Thoracic aorta (tissue), 2 donors: Measurements from ENCODE around the gene AFDN. TPM values are rescaled to one million over a fixed set of nuclear protein-coding genes. Genes with fewer than 3 reads are reported as not detected.
"Not testable (repeated sequence)": the region's sequence is repeated elsewhere in the genome, so short reads cannot be mapped to it uniquely, and the experiment has no call there.

Experiments
- ATAC-seq: fragments of 150-250 bp; one replicate; pipeline ENCODE4 v1.8.0; 2017; ENCODE audit warnings: low read depth; ENCODE audit not compliant: insufficient number of reproducible peaks, low FRiP score
- DNase-seq: peaks from one replicate; pipeline ENCODE4 v3.0.0-alpha.2; 2020; ENCODE audit warnings: low spot score
- H3K27ac ChIP-seq, 2 donors: fragments of 200-600 bp; sonication (generic); 1 replicate in 1 of 2; 2 replicates in 1 of 2; pipeline ENCODE4 v1.5.1; 2016; ENCODE audit warnings: mild to moderate bottlenecking in 2 of 2, moderate library complexity in 2 of 2
- H3K27me3 ChIP-seq: fragments of 200-600 bp; sonication (generic); replicated peaks from 2 replicates; pipeline ENCODE4 v1.6.0; 2016; ENCODE audit warnings: mild to moderate bottlenecking; ENCODE audit not compliant: insufficient read depth
- H3K36me3 ChIP-seq: fragments of 200-600 bp; sonication (generic); one replicate; pipeline ENCODE4 v1.5.1; 2016
- H3K4me1 ChIP-seq, 2 donors: fragments of 200-600 bp; sonication (generic); 1 replicate in 1 of 2; 2 replicates in 1 of 2; pipeline versions ENCODE4 v1.5.1 to v1.6.0; 2016; ENCODE audit warnings: low read depth in 2 of 2, mild to moderate bottlenecking in 1 of 2; ENCODE audit not compliant: control insufficient read depth in 1 of 2
- H3K4me3 ChIP-seq: fragments of 200-600 bp; sonication (generic); 2 replicates; pipeline ENCODE4 v1.5.1; 2016; ENCODE audit warnings: mild to moderate bottlenecking
- H3K9me3 ChIP-seq: fragments of 200-600 bp; sonication (generic); 2 replicates; pipeline ENCODE4 v1.5.1; 2016
- CTCF ChIP-seq: fragments of 200-600 bp; sonication (generic); IDR thresholded peaks from one replicate; pipeline ENCODE4 v1.5.1; 2019; ENCODE audit warnings: antibody characterized with exemption
- total RNA-seq, 2 donors: library from RNA; depleted of rRNA; stranded (reverse); fragments of >200 nt; gene quantifications; one replicate each; pipeline versions ENCODE4 v1.1.0 to v1.2.3, GENCODE V29; 2016

Gene AFDN
- total RNA-seq, 2 donors from 2014 or later = 70.5 to 79.5 TPM

GRCh38 chr6:168001029-168001332, 174.3 kb downstream of the AFDN start:
- TF ChIP-seq CTCF = no peak
- ATAC-seq = no peak
- no peak for DNase-seq
- no peaks in the 10 kb centered on the region for H3K9me3 ChIP-seq
- no peaks in the 10 kb centered on the region for H3K4me1 ChIP-seq
- no peaks in the 10 kb centered on the region for H3K36me3 ChIP-seq
- no peak overlapping the region for H3K27ac ChIP-seq
- no peak overlapping the region for H3K4me3 ChIP-seq
- H3K27me3 ChIP-seq = no peaks in the 10 kb centered on the region

- not testable (repeated sequence) for H3K4me3 ChIP-seq, H3K36me3 ChIP-seq, DNase-seq, H3K4me1 ChIP-seq, H3K9me3 ChIP-seq, H3K27ac ChIP-seq, ATAC-seq, H3K27me3 ChIP-seq
Measured at GRCh38 chr6:168001514-168001913, 174.8 kb downstream of the AFDN start.

GRCh38 chr6:168002804-168003203, 176.1 kb downstream of the AFDN start:
- Histone ChIP-seq H3K9me3 (no peaks in the 10 kb centered on the region), H3K4me1 (no peaks in the 10 kb centered on the region), H3K27ac (no peak overlapping the region), H3K4me3 (no peak overlapping the region), H3K36me3 (no peaks in the 10 kb centered on the region), H3K27me3 (no peaks in the 10 kb centered on the region)
- no peak for DNase-seq
- ATAC-seq = no peak
- no peak for TF ChIP-seq CTCF

GRCh38 chr6:168004023-168004422, 177.3 kb downstream of the AFDN start:
- Histone ChIP-seq H3K27ac (no peak overlapping the region), H3K27me3 (no peaks in the 10 kb centered on the region), H3K36me3 (no peaks in the 10 kb centered on the region), H3K4me3 (no peak overlapping the region), H3K9me3 (no peaks in the 10 kb centered on the region), H3K4me1 (no peaks in the 10 kb centered on the region)
- DNase-seq (no peak), ATAC-seq (no peak)
- no peak for TF ChIP-seq CTCF

- Histone ChIP-seq H3K9me3 (no peaks in the 10 kb centered on the region), H3K27me3 (no peaks in the 10 kb centered on the region), H3K27ac (no peak overlapping the region), H3K4me3 (no peak overlapping the region), H3K36me3 (no peaks in the 10 kb centered on the region), H3K4me1 (no peaks in the 10 kb centered on the region)
- TF ChIP-seq CTCF = no peak
- no peak for DNase-seq
- no peak for ATAC-seq
Measured at GRCh38 chr6:168004945-168005344, 178.2 kb downstream of the AFDN start.

GRCh38 chr6:168005796-168006195, 179.1 kb downstream of the AFDN start:
- H3K4me3 ChIP-seq = no peak overlapping the region
- TF ChIP-seq CTCF = no peak
- DNase-seq = no peak
- H3K9me3 ChIP-seq = peaks cover 4% of the 10 kb centered on the region
- no peaks in the 10 kb centered on the region for H3K27me3 ChIP-seq
- no peak for ATAC-seq
- H3K36me3 ChIP-seq = no peaks in the 10 kb centered on the region
- no peaks in the 10 kb centered on the region for H3K4me1 ChIP-seq
- H3K27ac ChIP-seq = no peak overlapping the region
